Keratinocyte (primary cell): ENCODE results near the gene TNFRSF19. TPM values are rescaled to one million over a fixed set of nuclear protein-coding genes. Genes with fewer than 3 reads are reported as not detected.

Experiments used
- DNase-seq: peaks from one replicate; pipeline ENCODE4 v3.0.0-alpha.2; 2011; ENCODE audit warnings: low read depth, missing footprints, low spot score
- FAIRE-seq: peaks from 2 replicates; lab custom pipeline; 2011; peaks lifted over from hg19 to GRCh38; lab: Jason Lieb, UNC
- H2AFZ ChIP-seq: 2 replicates; pipeline ENCODE4 v1.6.0; 2012; ENCODE audit warnings: low read length, control low read depth, inconsistent platforms; ENCODE audit not compliant: control insufficient read depth
- H3K27ac ChIP-seq: 2 replicates; pipeline ENCODE4 v1.5.1; 2011; ENCODE audit warnings: low read length; ENCODE audit not compliant: control insufficient read depth, insufficient read depth
- H3K27me3 ChIP-seq: 3 replicates; pipeline ENCODE4 v1.6.0; 2011; ENCODE audit warnings: low read length; ENCODE audit not compliant: control insufficient read depth, insufficient read depth; ENCODE audit errors: extremely low read depth
- H3K36me3 ChIP-seq, 2 experiments: 2 replicates in 1 of 2; 3 replicates in 1 of 2; pipeline ENCODE4 v1.5.1; 2011; ENCODE audit warnings: low read length in 2 of 2, mild to moderate bottlenecking in 1 of 2; ENCODE audit not compliant: control insufficient read depth in 2 of 2, insufficient read depth in 2 of 2; ENCODE audit errors: extremely low read depth in 1 of 2
- H3K4me1 ChIP-seq: 3 replicates; pipeline ENCODE4 v1.5.1; 2011; ENCODE audit warnings: low read length; ENCODE audit not compliant: control insufficient read depth, insufficient read depth; ENCODE audit errors: extremely low read depth
- H3K4me2 ChIP-seq: 3 replicates; pipeline ENCODE4 v1.6.0; 2011; ENCODE audit warnings: low read depth, low read length; ENCODE audit not compliant: control insufficient read depth, insufficient read depth; ENCODE audit errors: extremely low read depth
- H3K4me3 ChIP-seq, 3 experiments: fragments of 200-600 bp in 1 of 3; sonication (generic) in 1 of 3; 2 replicates in 2 of 3; 3 replicates in 1 of 3; pipeline ENCODE4 v1.5.1; 2011 to 2016; ENCODE audit warnings: low read length in 3 of 3, mild to moderate bottlenecking in 3 of 3, control low read depth in 2 of 3, inconsistent platforms in 1 of 3, low read depth in 1 of 3, mixed read lengths in 1 of 3, mixed run types in 1 of 3, moderate library complexity in 1 of 3; ENCODE audit not compliant: control insufficient read depth in 2 of 3, insufficient read depth in 2 of 3; ENCODE audit errors: extremely low read depth in 1 of 3
- H3K79me2 ChIP-seq: 2 replicates; pipeline ENCODE4 v1.6.0; 2012; ENCODE audit warnings: low read length; ENCODE audit not compliant: control insufficient read depth, insufficient read depth
- H3K9ac ChIP-seq: 3 replicates; pipeline ENCODE4 v1.6.0; 2011; ENCODE audit warnings: low read length; ENCODE audit not compliant: control insufficient read depth, insufficient read depth; ENCODE audit errors: extremely low read depth
- H3K9me1 ChIP-seq: 3 replicates; pipeline ENCODE4 v1.6.0; 2011; ENCODE audit warnings: low read length; ENCODE audit not compliant: control insufficient read depth, insufficient read depth; ENCODE audit errors: extremely low read depth
- H3K9me3 ChIP-seq: 2 replicates; pipeline ENCODE4 v1.5.1; 2012; ENCODE audit warnings: low read depth, low read length; ENCODE audit not compliant: control insufficient read depth
- H4K20me1 ChIP-seq: 3 replicates; pipeline ENCODE4 v1.6.0; 2011; ENCODE audit warnings: low read length; ENCODE audit not compliant: control insufficient read depth, insufficient read depth; ENCODE audit errors: extremely low read depth
- EZH2 ChIP-seq: IDR thresholded peaks from one replicate; pipeline ENCODE4 v1.6.1; 2012; ENCODE audit warnings: inconsistent platforms, mild to moderate bottlenecking, low read length, moderate library complexity
- dilution Hi-C: fragments of 300-500 bp; cut with MboI; formaldehyde crosslinking; loops from one replicate; pipeline ENCODE4 v1.7.0; 2020; ENCODE audit warnings: low sequenced_read_pairs; ENCODE audit not compliant: extremely low pct_ligation_motif_present
- polyA plus RNA-seq, 5 experiments: library from polyadenylated mRNA; depleted of rRNA in 3 of 5; stranded (reverse) in 3 of 5; stranded (forward) in 1 of 5; unstranded in 1 of 5; fragments of >200 nt; gene quantifications; 1 replicate in 1 of 5; 2 replicates in 3 of 5; 3 replicates in 1 of 5; pipeline versions ENCODE4 v1.2.1 to v1.2.3, GENCODE V29; 2011 to 2012; ENCODE audit warnings: missing spikeins in 2 of 5, low read depth in 1 of 5, low replicate concordance in 1 of 5
- TF ChIP-seq, protein P1 (sequence below), 3 experiments: IDR thresholded peaks in 1 of 3; conservative IDR thresholded peaks in 1 of 3; optimal IDR thresholded peaks in 1 of 3; 2 replicates in 2 of 3; 3 replicates in 1 of 3; pipeline versions ENCODE3 to v1.5.1; 2011; ENCODE audit warnings: low read length in 3 of 3, mild to moderate bottlenecking in 3 of 3, moderate library complexity in 2 of 3, control low read depth in 1 of 3, inconsistent platforms in 1 of 3; ENCODE audit not compliant: insufficient read depth in 2 of 3; ENCODE audit errors: extremely low read depth in 1 of 3

Gene TNFRSF19
- polyA plus RNA-seq, 1 donor (not counting 4 experiments of a cell fraction or from before 2014, with no cell fraction given): 1.8 TPM

DNA sequence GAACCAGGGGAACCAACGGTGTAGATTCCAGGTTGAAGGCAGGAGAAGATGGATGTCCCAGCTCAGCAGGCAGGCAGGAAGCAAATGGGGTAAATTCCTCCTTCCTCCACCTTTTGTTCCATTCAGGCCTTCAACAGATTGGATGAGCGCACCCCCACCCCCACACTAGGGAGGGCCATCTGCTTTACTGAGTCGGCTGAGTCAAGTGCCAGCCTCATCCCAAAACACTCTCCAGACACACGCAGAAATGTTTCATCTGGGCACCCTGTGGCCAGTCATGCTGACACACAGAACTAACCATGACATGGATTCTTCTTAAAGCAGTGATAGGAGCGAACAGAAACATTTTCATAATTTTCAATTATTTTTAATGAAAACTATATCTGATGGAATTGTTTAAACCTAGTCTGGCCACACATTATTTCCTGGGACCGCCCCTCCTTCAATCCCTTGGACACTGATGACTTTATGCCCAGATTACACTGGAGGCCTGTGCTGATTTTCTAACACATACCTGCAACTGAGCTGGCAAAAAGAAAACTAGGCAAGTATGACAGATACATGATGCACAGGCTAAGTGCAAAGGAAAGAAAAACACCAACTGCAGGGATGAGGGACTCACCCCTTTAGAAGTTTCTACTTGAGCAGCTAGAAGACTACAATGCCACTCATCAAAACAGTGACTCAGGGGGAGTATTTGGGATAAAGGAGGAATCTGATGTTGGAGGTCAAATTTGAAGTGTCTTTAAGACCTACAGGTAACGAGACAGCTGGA, 154.2 kb downstream of the TNFRSF19 start:
- H3K4me3 ChIP-seq: no peak overlapping the region
- dilution Hi-C loops: no loop called here
- no peak overlapping the region for H3K27ac ChIP-seq
- H3K9ac ChIP-seq: no peak overlapping the region
- no peak overlapping the region for H2AFZ ChIP-seq
- H3K36me3 ChIP-seq: no peaks in the 10 kb centered on the region
- no peak overlapping the region for H3K4me2 ChIP-seq
- H3K4me1 ChIP-seq: no peaks in the 10 kb centered on the region
- FAIRE-seq (no peak), DNase-seq (no peak)
- H3K27me3 ChIP-seq: no peaks in the 10 kb centered on the region
- H3K79me2 ChIP-seq: no peaks in the 10 kb centered on the region
- no peaks in the 10 kb centered on the region for H3K9me1 ChIP-seq
- no peaks in the 10 kb centered on the region for H3K9me3 ChIP-seq
- TF ChIP-seq, protein P1, sequence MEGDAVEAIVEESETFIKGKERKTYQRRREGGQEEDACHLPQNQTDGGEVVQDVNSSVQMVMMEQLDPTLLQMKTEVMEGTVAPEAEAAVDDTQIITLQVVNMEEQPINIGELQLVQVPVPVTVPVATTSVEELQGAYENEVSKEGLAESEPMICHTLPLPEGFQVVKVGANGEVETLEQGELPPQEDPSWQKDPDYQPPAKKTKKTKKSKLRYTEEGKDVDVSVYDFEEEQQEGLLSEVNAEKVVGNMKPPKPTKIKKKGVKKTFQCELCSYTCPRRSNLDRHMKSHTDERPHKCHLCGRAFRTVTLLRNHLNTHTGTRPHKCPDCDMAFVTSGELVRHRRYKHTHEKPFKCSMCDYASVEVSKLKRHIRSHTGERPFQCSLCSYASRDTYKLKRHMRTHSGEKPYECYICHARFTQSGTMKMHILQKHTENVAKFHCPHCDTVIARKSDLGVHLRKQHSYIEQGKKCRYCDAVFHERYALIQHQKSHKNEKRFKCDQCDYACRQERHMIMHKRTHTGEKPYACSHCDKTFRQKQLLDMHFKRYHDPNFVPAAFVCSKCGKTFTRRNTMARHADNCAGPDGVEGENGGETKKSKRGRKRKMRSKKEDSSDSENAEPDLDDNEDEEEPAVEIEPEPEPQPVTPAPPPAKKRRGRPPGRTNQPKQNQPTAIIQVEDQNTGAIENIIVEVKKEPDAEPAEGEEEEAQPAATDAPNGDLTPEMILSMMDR (optimal IDR thresholded peaks at IDR 0.05 in 1 of 3, IDR thresholded peaks at IDR 0.05 in 1 of 3, conservative IDR thresholded peaks at IDR 0.05 in 1 of 3; ENCODE audit: extremely low read depth in 1 of 3, insufficient read depth in 2 of 3, low read length in 3 of 3): no peak
- TF ChIP-seq EZH2: no peak
- no peaks in the 10 kb centered on the region for H4K20me1 ChIP-seq

Other genes starting within 250 kb of the TNFRSF19 start
- gene SACS, start 136.7 kb upstream of the TNFRSF19 start, polyA plus RNA-seq: 7.8 to 13.5 TPM (median 11.2 TPM) in 3 replicates